Measurements from ENCODE around the gene CHST5.
A peak's percentile ranks its signal among the peaks of the same experiment; 100 is the strongest.
"Not testable (repeated sequence)": the region's sequence is repeated elsewhere in the genome, so short reads cannot be mapped to it uniquely, and the experiment has no call there.

Gene CHST5

DNA sequence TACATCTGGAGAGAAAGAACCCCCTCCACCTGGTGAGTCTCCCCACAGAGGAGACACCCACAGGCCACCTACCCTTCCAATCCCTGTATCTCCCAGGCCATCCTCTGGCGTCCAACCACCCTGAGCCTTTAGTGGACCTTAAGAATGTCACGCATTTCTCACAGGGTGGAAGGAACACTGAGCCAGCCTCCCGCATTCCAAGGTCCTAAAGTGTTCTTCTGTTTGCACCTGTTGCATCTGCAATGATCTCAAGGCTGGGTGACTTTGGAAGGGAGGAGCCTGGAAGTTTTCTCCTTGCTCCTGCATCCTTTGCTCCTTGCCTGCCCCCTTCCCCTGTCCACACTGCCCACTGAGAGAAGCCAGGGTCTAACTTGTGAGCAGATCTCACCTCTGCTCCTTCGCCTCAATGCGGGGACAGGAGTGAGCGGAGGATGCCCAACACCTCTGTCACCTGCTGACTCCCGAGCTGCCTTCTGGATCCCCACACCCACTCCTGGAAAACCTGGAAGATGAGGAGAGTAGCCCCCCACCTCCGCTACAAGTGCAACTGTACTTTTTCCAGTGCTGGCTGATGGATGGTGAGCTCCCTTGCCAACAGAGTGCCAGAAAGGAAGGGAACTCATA is 3.7 kb downstream of the CHST5 start:
- no peak overlapping the region for H2AFZ ChIP-seq (ENCODE audit: low read length, unreplicated experiment)
- H3K27ac ChIP-seq (ENCODE audit: low read depth, low read length), result no peak overlapping the region
- H3K27me3 ChIP-seq (ENCODE audit: insufficient read depth, low read length), result no peaks in the 10 kb centered on the region
- no peaks in the 10 kb centered on the region for H3K4me1 ChIP-seq (ENCODE audit: control insufficient read depth, insufficient read depth, low read length, unreplicated experiment)
- no peaks in the 10 kb centered on the region for H3K79me2 ChIP-seq (ENCODE audit: control insufficient read depth, insufficient read depth, low read length, unreplicated experiment)
- no peak overlapping the region for H3K4me3 ChIP-seq (ENCODE audit: low read depth, low read length)
- no peaks in the 10 kb centered on the region for H3K36me3 ChIP-seq (ENCODE audit: insufficient read depth, low read length)

GRCh38 chr16:75529959-75530358 is 5.9 kb downstream of the CHST5 start:
- H3K27me3 ChIP-seq (ENCODE audit: insufficient read depth, low read length), result no peaks in the 10 kb centered on the region
- no peak overlapping the region for H2AFZ ChIP-seq (ENCODE audit: low read length, unreplicated experiment)
- no peak overlapping the region for H3K27ac ChIP-seq (ENCODE audit: low read depth, low read length)
- H3K4me1 ChIP-seq (ENCODE audit: control insufficient read depth, insufficient read depth, low read length, unreplicated experiment), result no peaks in the 10 kb centered on the region
- no peaks in the 10 kb centered on the region for H3K36me3 ChIP-seq (ENCODE audit: insufficient read depth, low read length)
- no peaks in the 10 kb centered on the region for H3K79me2 ChIP-seq (ENCODE audit: control insufficient read depth, insufficient read depth, low read length, unreplicated experiment)
- H3K4me3 ChIP-seq (ENCODE audit: low read depth, low read length), result no peak overlapping the region

GRCh38 chr16:75529056-75529905 is 6.6 kb downstream of the CHST5 start:
- Histone ChIP-seq H3K79me2 (ENCODE audit: control insufficient read depth, insufficient read depth, low read length, unreplicated experiment) (no peaks in the 10 kb centered on the region), H3K36me3 (ENCODE audit: insufficient read depth, low read length) (no peaks in the 10 kb centered on the region), H3K27ac (ENCODE audit: low read depth, low read length) (no peak overlapping the region), H3K4me1 (ENCODE audit: control insufficient read depth, insufficient read depth, low read length, unreplicated experiment) (no peaks in the 10 kb centered on the region), H2AFZ (ENCODE audit: low read length, unreplicated experiment) (no peak overlapping the region), H3K4me3 (ENCODE audit: low read depth, low read length) (no peak overlapping the region), H3K27me3 (ENCODE audit: insufficient read depth, low read length) (no peaks in the 10 kb centered on the region)

DNA sequence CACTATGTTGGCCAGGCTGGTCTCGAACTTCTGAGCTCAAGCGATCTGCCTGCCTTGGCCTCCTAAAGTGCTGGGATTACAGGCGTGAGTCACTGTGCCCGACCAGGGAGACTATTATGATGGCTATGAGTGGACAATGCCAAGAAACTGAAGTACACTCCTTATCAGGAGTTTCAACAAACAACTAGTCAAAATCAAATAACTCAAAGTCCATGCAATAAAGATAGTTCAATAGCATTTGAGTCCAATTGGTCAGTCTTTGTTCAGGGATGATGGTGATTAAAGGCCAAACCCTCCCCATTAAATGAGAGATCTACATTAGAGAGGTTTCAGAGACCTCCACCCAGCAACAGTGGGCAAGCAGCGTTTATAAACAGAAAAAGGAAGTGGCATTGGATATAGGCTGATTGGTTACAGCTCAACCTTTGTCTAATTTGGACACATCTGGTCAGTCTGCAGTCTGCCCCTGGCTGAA is 8.0 kb downstream of the CHST5 start:
- no peaks in the 10 kb centered on the region for H3K79me2 ChIP-seq (ENCODE audit: control insufficient read depth, insufficient read depth, low read length, unreplicated experiment)
- H3K4me1 ChIP-seq (ENCODE audit: control insufficient read depth, insufficient read depth, low read length, unreplicated experiment), result no peaks in the 10 kb centered on the region
- no peak overlapping the region for H3K4me3 ChIP-seq (ENCODE audit: low read depth, low read length)
- no peak overlapping the region for H3K27ac ChIP-seq (ENCODE audit: low read depth, low read length)
- H3K36me3 ChIP-seq (ENCODE audit: insufficient read depth, low read length), result no peaks in the 10 kb centered on the region
- no peak overlapping the region for H2AFZ ChIP-seq (ENCODE audit: low read length, unreplicated experiment)
- H3K27me3 ChIP-seq (ENCODE audit: insufficient read depth, low read length), result no peaks in the 10 kb centered on the region

DNA sequence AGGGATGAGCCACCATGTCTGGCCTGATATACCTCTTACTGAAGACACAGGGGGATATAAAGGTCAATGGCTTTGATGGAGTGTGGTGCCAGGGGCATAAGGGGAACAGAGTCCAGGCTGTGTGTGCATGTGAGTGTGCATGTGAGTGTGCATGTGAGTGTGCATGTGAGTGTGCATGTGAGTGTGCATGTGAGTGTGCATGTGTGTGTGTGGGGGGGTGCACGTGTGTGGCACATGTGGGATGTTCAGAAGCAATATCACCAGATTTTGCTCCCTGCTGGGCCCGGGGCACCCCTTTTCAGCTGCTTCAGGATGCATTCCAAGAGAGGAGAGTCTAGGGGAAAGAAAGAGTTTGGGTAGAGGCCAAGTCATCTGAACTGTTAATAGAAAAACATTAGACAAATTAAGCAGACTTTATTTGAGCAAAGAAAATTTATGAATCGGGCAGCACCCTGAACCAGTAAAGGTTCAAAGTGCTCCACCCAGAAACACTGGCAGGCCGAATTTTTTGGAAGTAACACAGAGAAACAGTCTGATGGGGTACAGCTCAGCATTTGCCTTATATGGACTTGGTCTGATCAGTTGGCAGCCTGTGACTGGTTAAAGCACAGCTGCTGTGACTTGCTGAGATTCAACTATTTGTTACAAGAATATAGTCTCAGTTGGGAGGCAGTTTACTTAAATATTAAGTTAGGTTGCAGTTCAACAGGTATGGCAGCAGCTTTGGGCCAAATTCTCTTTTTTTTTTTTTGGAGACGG is 9.7 kb downstream of the CHST5 start:
- Histone ChIP-seq H2AFZ (ENCODE audit: low read length, unreplicated experiment) (no peak overlapping the region), H3K36me3 (ENCODE audit: insufficient read depth, low read length) (no peaks in the 10 kb centered on the region), H3K79me2 (ENCODE audit: control insufficient read depth, insufficient read depth, low read length, unreplicated experiment) (no peaks in the 10 kb centered on the region), H3K27ac (ENCODE audit: low read depth, low read length) (no peak overlapping the region), H3K4me1 (ENCODE audit: control insufficient read depth, insufficient read depth, low read length, unreplicated experiment) (no peaks in the 10 kb centered on the region), H3K4me3 (ENCODE audit: low read depth, low read length) (no peak overlapping the region), H3K27me3 (ENCODE audit: insufficient read depth, low read length) (no peaks in the 10 kb centered on the region)

GRCh38 chr16:75519175-75519574 is 16.7 kb downstream of the CHST5 start:
- no peaks in the 10 kb centered on the region for H3K79me2 ChIP-seq (ENCODE audit: control insufficient read depth, insufficient read depth, low read length, unreplicated experiment)
- no peak overlapping the region for H2AFZ ChIP-seq (ENCODE audit: low read length, unreplicated experiment)
- no peaks in the 10 kb centered on the region for H3K36me3 ChIP-seq (ENCODE audit: insufficient read depth, low read length)
- no peak overlapping the region for H3K4me3 ChIP-seq (ENCODE audit: low read depth, low read length)
- H3K4me1 ChIP-seq (ENCODE audit: control insufficient read depth, insufficient read depth, low read length, unreplicated experiment), result no peaks in the 10 kb centered on the region
- no peak overlapping the region for H3K27ac ChIP-seq (ENCODE audit: low read depth, low read length)
- no peaks in the 10 kb centered on the region for H3K27me3 ChIP-seq (ENCODE audit: insufficient read depth, low read length)

DNA sequence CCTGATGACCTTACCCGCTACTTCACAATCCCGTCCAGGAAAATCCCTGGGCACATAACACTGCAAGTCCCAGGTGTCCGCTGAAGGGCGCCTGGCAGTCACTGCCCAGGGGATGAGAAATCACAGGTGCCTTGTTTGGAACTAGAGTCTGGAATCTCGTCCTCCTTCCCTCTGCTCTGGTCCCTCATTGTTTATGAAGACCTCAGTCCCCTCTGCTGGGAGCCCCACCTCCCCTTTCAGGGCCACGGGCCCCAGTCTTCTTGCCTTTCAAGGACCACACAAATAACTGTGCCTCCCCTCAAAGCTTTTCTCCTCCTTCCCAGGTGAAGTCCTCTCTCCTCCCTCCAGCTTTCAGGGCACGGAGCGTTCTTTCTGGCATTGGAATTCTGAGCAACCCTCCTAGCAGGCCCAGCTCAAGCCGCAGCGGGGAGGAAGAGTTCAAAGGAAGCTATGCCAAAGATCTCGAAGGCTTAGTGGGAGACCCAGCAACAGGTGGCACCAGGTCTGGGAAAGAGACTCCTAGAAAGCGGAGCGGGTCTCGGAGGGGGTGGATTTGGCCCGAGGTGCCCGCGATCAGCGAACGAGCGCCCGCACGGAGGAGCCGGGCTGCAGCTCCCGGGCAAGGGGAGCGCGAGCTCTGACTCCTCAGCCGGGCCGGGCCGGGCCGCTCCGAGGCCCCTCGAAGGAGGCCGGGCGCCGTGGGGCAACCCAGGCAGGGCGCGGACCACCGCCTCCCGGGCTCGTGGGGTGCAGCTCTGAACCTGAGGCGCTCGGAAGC is 19.5 kb downstream of the CHST5 start:
- not testable (repeated sequence) for H3K27ac ChIP-seq (ENCODE audit: low read depth, low read length)

DNA sequence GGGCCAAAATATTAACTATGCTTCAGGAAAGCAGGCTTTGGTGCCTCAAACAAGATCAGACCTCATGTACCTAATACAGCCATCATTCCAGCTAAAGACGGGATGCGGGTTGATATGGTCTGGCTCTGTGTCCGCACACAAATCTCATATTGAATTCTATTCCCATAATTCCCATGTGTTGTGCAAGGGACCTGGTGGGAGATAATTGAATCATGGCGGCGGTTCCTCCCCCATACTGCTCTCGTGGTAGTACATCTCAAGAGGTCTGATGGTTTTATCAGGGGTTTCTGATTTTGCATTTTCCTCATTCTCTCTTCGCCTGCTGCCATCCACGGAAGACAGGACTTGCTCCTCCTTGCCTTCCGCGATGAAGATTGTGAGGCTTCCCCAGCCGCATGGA is 21.6 kb downstream of the CHST5 start:
- H3K36me3 ChIP-seq (ENCODE audit: insufficient read depth, low read length), result no peaks in the 10 kb centered on the region
- H3K4me1 ChIP-seq (ENCODE audit: control insufficient read depth, insufficient read depth, low read length, unreplicated experiment), result no peaks in the 10 kb centered on the region
- H3K79me2 ChIP-seq (ENCODE audit: control insufficient read depth, insufficient read depth, low read length, unreplicated experiment), result no peaks in the 10 kb centered on the region
- no peak overlapping the region for H3K27ac ChIP-seq (ENCODE audit: low read depth, low read length)
- no peak overlapping the region for H2AFZ ChIP-seq (ENCODE audit: low read length, unreplicated experiment)
- H3K4me3 ChIP-seq (ENCODE audit: low read depth, low read length), result no peak overlapping the region
- no peaks in the 10 kb centered on the region for H3K27me3 ChIP-seq (ENCODE audit: insufficient read depth, low read length)

More for the DNA sequence above, 19.5 kb downstream of the CHST5 start:
- Histone ChIP-seq H2AFZ (ENCODE audit: low read length, unreplicated experiment) (peak overlapping the region; percentile 73), H3K4me3 (ENCODE audit: low read depth, low read length) (peak overlapping the region; percentile 81)
- H3K4me1 ChIP-seq (ENCODE audit: control insufficient read depth, insufficient read depth, low read length, unreplicated experiment); H3K27me3 ChIP-seq (ENCODE audit: insufficient read depth, low read length); H3K79me2 ChIP-seq (ENCODE audit: control insufficient read depth, insufficient read depth, low read length, unreplicated experiment); H3K36me3 ChIP-seq (ENCODE audit: insufficient read depth, low read length): not testable (repeated sequence)

DNA sequence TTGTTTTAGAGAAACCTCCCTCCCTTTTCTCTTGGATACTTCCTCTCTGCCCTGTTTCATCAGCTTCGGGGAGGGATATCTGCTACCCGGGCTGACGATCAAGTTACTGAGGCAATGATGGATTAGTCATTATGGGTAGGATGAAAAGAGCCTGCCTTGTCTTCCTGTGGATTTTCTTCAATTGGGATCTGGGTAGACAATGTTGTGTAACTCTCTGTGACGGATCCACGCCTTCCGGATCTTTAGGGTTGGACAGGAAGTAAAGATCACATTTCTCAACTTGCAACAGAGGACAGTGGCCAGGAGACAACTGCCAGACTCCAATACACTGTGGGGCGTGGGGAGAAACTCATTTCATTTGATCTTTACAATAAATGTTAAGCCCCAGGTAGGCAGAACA is 29.3 kb downstream of the CHST5 start:
- Histone ChIP-seq H3K27me3 (ENCODE audit: insufficient read depth, low read length) (no peaks in the 10 kb centered on the region), H2AFZ (ENCODE audit: low read length, unreplicated experiment) (peak overlapping the region; percentile 29), H3K36me3 (ENCODE audit: insufficient read depth, low read length) (no peaks in the 10 kb centered on the region), H3K4me3 (ENCODE audit: low read depth, low read length) (peak overlapping the region; percentile 42; the same call in 1 of the 2 replicates), H3K4me1 (ENCODE audit: control insufficient read depth, insufficient read depth, low read length, unreplicated experiment) (peaks cover 27% of the 10 kb centered on the region), H3K27ac (ENCODE audit: low read depth, low read length) (peak overlapping the region; percentile 93), H3K79me2 (ENCODE audit: control insufficient read depth, insufficient read depth, low read length, unreplicated experiment) (no peaks in the 10 kb centered on the region)

GRCh38 chr16:75506107-75506506 is 29.8 kb downstream of the CHST5 start:
- Histone ChIP-seq H3K27ac (ENCODE audit: low read depth, low read length) (peak overlapping the region; percentile 93), H3K27me3 (ENCODE audit: insufficient read depth, low read length) (no peaks in the 10 kb centered on the region)

More at GRCh38 chr16:75506107-75506506, 29.8 kb downstream of the CHST5 start:
- peak overlapping the region; percentile 57 for H2AFZ ChIP-seq (ENCODE audit: low read length, unreplicated experiment)
- H3K4me1 ChIP-seq (ENCODE audit: control insufficient read depth, insufficient read depth, low read length, unreplicated experiment), result peaks cover 27% of the 10 kb centered on the region
- H3K36me3 ChIP-seq (ENCODE audit: insufficient read depth, low read length), result no peaks in the 10 kb centered on the region
- H3K4me3 ChIP-seq (ENCODE audit: low read depth, low read length), result peak overlapping the region; percentile 42; the same call in 1 of the 2 replicates
- H3K79me2 ChIP-seq (ENCODE audit: control insufficient read depth, insufficient read depth, low read length, unreplicated experiment), result no peaks in the 10 kb centered on the region
